ENCODE results near the gene CXCR4. TPM values are rescaled to one million over a fixed set of nuclear protein-coding genes. Genes with fewer than 3 reads are reported as not detected.

Gene CXCR4
- total RNA-seq, 1 experiment from 2014 or later = 1.1 TPM

- CTCF ChIA-PET = no interaction called here
- DNase-seq (ENCODE audit: low read depth, low spot score) (no peak), ATAC-seq (no peak)
- no peaks in the 10 kb centered on the region for H3K36me3 ChIP-seq (ENCODE audit: control insufficient read depth, insufficient read depth, low read length)
- H3K4me3 ChIP-seq (ENCODE audit: low read depth in 2 of 2, low read length in 2 of 2) = no peak overlapping the region
- in situ Hi-C loops (cut with HindIII; ENCODE audit: low pct_unique_long_range_greater_than_20kb, low sequenced_read_pairs) = no loop called here
- H3K27ac ChIP-seq (ENCODE audit: low read length) = no peak overlapping the region
- BruUV-seq (replicated peaks) = no TSS peak
- H3K27me3 ChIP-seq (ENCODE audit: control insufficient read depth, insufficient read depth, low read length) = peaks cover 25% of the 10 kb centered on the region
- POLR2A ChIA-PET = no interaction called here
- intact Hi-C loops (cut with micrococcal nuclease; ENCODE audit: unreplicated experiment) = no loop called here
- no peaks in the 10 kb centered on the region for H3K4me1 ChIP-seq (ENCODE audit: control insufficient read depth, insufficient read depth, low read length)
- TF ChIP-seq SIN3A (IDR thresholded peaks at IDR 0.05; ENCODE audit: borderline replicate concordance, insufficient read depth, low read depth, low read length) (no peak), CTCF (IDR thresholded peaks at IDR 0.05) (no peak)
- no peaks in the 10 kb centered on the region for H3K9me3 ChIP-seq (ENCODE audit: control insufficient read depth, insufficient read depth, low read depth, low read length)
Observed at GRCh38 chr2:136136931-136137330, 19.0 kb upstream of the CXCR4 start.

- intact Hi-C loops (cut with micrococcal nuclease; ENCODE audit: unreplicated experiment) = no loop called here
- Histone ChIP-seq H3K36me3 (ENCODE audit: control insufficient read depth, insufficient read depth, low read length) (no peaks in the 10 kb centered on the region), H3K4me3 (ENCODE audit: low read depth in 2 of 2, low read length in 2 of 2) (no peak overlapping the region), H3K9me3 (ENCODE audit: control insufficient read depth, insufficient read depth, low read depth, low read length) (no peaks in the 10 kb centered on the region), H3K4me1 (ENCODE audit: control insufficient read depth, insufficient read depth, low read length) (no peaks in the 10 kb centered on the region), H3K27ac (ENCODE audit: low read length) (no peak overlapping the region), H3K27me3 (ENCODE audit: control insufficient read depth, insufficient read depth, low read length) (peaks cover 18% of the 10 kb centered on the region)
- no peak for DNase-seq (ENCODE audit: low read depth, low spot score)
- no TSS peak for BruUV-seq (replicated peaks)
- in situ Hi-C loops (cut with HindIII; ENCODE audit: low pct_unique_long_range_greater_than_20kb, low sequenced_read_pairs) = no loop called here
- POLR2A ChIA-PET = no interaction called here
- TF ChIP-seq POLR2AphosphoS5 (IDR thresholded peaks at IDR 0.05; ENCODE audit: low read depth, low read length) (no peak), REST (IDR thresholded peaks at IDR 0.05; ENCODE audit: insufficient read depth in 1 of 2, low read depth in 2 of 2, low read length in 1 of 2) (no peak), TCF7L2 (IDR thresholded peaks at IDR 0.05; ENCODE audit: low read depth, low read length) (no peak), SIN3A (IDR thresholded peaks at IDR 0.05; ENCODE audit: borderline replicate concordance, insufficient read depth, low read depth, low read length) (no peak), CTCF (IDR thresholded peaks at IDR 0.05) (no peak)
- no peak for ATAC-seq
- CTCF ChIA-PET = no interaction called here
Observed at GRCh38 chr2:136135921-136136906, 18.3 kb upstream of the CXCR4 start.
